GM12878 (cell line): ENCODE results near the gene CERCAM. TPM values are rescaled to one million over a fixed set of nuclear protein-coding genes. Genes with fewer than 3 reads are reported as not detected.
A peak's percentile ranks its signal among the peaks of the same experiment; 100 is the strongest.

Source experiments
- ATAC-seq: fragments of 200-7000 bp; cut with Tn5 transposase; 3 replicates; pipeline ENCODE4 v1.9.1; 2020; ENCODE audit warnings: mild to moderate bottlenecking, moderate library complexity
- BruUV-seq: library from RNA; stranded (reverse); fragments of 400-500 nt; replicated peaks from 2 replicates; lab custom pipeline; 2021; lab: Mats Ljungman, UMichigan
- CTCF ChIA-PET: fragments of 300-600 bp; sonication (Branson Sonifier 250); formaldehyde crosslinking; extraction: SDS; loops from one replicate; lab custom pipeline; 2021; ENCODE audit warnings: inconsistent platforms; lab: Yijun Ruan, JAX
- POLR2A ChIA-PET: fragments of 350-600 bp; formaldehyde crosslinking; extraction: SDS; loops from one replicate; lab custom pipeline; 2021; ENCODE audit warnings: inconsistent platforms; lab: Charles Lee
- RAD21 ChIA-PET: fragments of 300-600 bp; sonication (Branson Sonifier 250); formaldehyde crosslinking; loops from one replicate; lab custom pipeline; 2023; ENCODE audit warnings: antibody characterized with exemption; ENCODE audit not compliant: unreplicated experiment; lab: Charles Lee
- SMC1A ChIA-PET: fragments of 300-600 bp; sonication (Branson Sonifier 250); formaldehyde crosslinking; loops from one replicate; lab custom pipeline; 2023; ENCODE audit not compliant: unreplicated experiment, uncharacterized antibody; lab: Charles Lee
- DNase-seq: peaks from one replicate; pipeline ENCODE4 v3.0.0-alpha.2; 2011; ENCODE audit warnings: low read depth, low spot score
- FAIRE-seq: peaks from 3 replicates; lab custom pipeline; 2011; peaks lifted over from hg19 to GRCh38; lab: Jason Lieb, UNC
- H2AFZ ChIP-seq: 2 replicates; pipeline ENCODE4 v1.6.0; 2011; ENCODE audit warnings: low read depth, low read length, control low read depth; ENCODE audit not compliant: control insufficient read depth
- H3K27ac ChIP-seq: 2 replicates; pipeline ENCODE4 v1.5.1; 2011; ENCODE audit warnings: control low read depth; ENCODE audit not compliant: control insufficient read depth, insufficient read depth
- H3K27me3 ChIP-seq, 2 experiments: replicated peaks in 1 of 2; 2 replicates each; pipeline versions ENCODE4 v1.6.0 to v1.6.1; 2011; ENCODE audit warnings: low read length in 1 of 2; ENCODE audit not compliant: control insufficient read depth in 2 of 2, insufficient read depth in 2 of 2
- H3K36me3 ChIP-seq, 2 experiments: 2 replicates each; pipeline ENCODE4 v1.5.1; 2011; ENCODE audit warnings: low read length in 1 of 2; ENCODE audit not compliant: control insufficient read depth in 2 of 2, insufficient read depth in 2 of 2
- H3K4me1 ChIP-seq: 2 replicates; pipeline ENCODE4 v1.6.1; 2011; ENCODE audit warnings: mild to moderate bottlenecking, low read length, moderate library complexity, mixed read lengths; ENCODE audit not compliant: control insufficient read depth, insufficient read depth
- H3K4me2 ChIP-seq: 2 replicates; pipeline ENCODE4 v1.6.0; 2011; ENCODE audit warnings: control low read depth; ENCODE audit not compliant: control insufficient read depth, insufficient read depth
- H3K4me3 ChIP-seq: fragments of 200-600 bp; sonication (generic); 2 replicates; pipeline ENCODE4 v1.5.1; 2016
- H3K79me2 ChIP-seq: 2 replicates; pipeline ENCODE4 v1.6.0; 2011; ENCODE audit warnings: low read length; ENCODE audit not compliant: control insufficient read depth, insufficient read depth
- H3K9ac ChIP-seq: 2 replicates; pipeline ENCODE4 v1.8.0; 2011; ENCODE audit warnings: low read length, control low read depth, mixed read lengths; ENCODE audit not compliant: control insufficient read depth, insufficient read depth
- H3K9me3 ChIP-seq: replicated peaks from 3 replicates; pipeline ENCODE4 v1.5.1; 2011; ENCODE audit warnings: mild to moderate bottlenecking, low read length; ENCODE audit not compliant: control insufficient read depth, insufficient read depth
- H4K20me1 ChIP-seq: 2 replicates; pipeline ENCODE4 v1.6.0; 2011; ENCODE audit not compliant: control insufficient read depth, insufficient read depth
- ELK1 ChIP-seq: IDR thresholded peaks from 2 replicates; pipeline ENCODE4 v1.6.1; 2012; ENCODE audit warnings: low read depth, low read length, improper control_type of control experiment
- SREBF1 ChIP-seq: IDR thresholded peaks from 2 replicates; pipeline ENCODE4 v1.6.1; 2012; ENCODE audit warnings: mild to moderate bottlenecking, low read length
- TCF3 ChIP-seq: IDR thresholded peaks from 2 replicates; pipeline ENCODE4 v1.6.1; 2012; ENCODE audit warnings: low read depth, mild to moderate bottlenecking, low read length, borderline replicate concordance; ENCODE audit not compliant: insufficient read depth
- ZNF592 ChIP-seq: fragments of 450-650 bp; IDR thresholded peaks from 2 replicates; pipeline ENCODE4 v1.6.1; 2017; ENCODE audit warnings: mild to moderate bottlenecking, moderate library complexity
- WGBS: methylation state at CpG from one replicate; pipeline ENCODE4 v1.1.6; 2016; ENCODE audit warnings: low lambda C conversion rate; ENCODE audit not compliant: insufficient replicate concordance, insufficient coverage; ENCODE audit errors: missing lambda C conversion rate; 5-methylcytosine and 5-hydroxymethylcytosine counted together
- in situ Hi-C: fragments of 300-500 bp; cut with MboI; formaldehyde crosslinking; loops from 9 replicates; pipeline ENCODE4 v1.14.3; 2018; ENCODE audit warnings: mixed read lengths
- intact Hi-C: fragments of 100-400 bp; cut with micrococcal nuclease; formaldehyde crosslinking; loops from one replicate; pipeline ENCODE4 v1.14.2; 2022; ENCODE audit not compliant: unreplicated experiment
- polyA plus RNA-seq, 11 experiments: library from polyadenylated mRNA; depleted of rRNA in 4 of 11; unstranded in 6 of 11; stranded (reverse) in 5 of 11; fragments of >200 nt; fragmentation: Nextera tagmentation in 4 of 11; fragmentation: Illumina TruSeq in 1 of 11; extraction: Ambion mirVana in 4 of 11; extraction: Trizol in 1 of 11; gene quantifications; 1 replicate in 1 of 11; 2 replicates in 10 of 11; pipeline versions ENCODE4 v1.2.1 to v1.2.3, GENCODE V29; 2011 to 2016; ENCODE audit warnings: inconsistent platforms in 2 of 11, missing spikeins in 2 of 11, low read depth in 1 of 11
- total RNA-seq, 4 experiments: library from RNA; depleted of rRNA in 3 of 4; stranded (reverse); fragments of >200 nt in 3 of 4; fragmentation: Illumina TruSeq in 1 of 4; extraction: Trizol in 1 of 4; gene quantifications; 2 replicates each; pipeline versions ENCODE4 v1.2.1 to v1.2.3, GENCODE V29; 2013 to 2021

CERCAM gene
- total and polyA plus RNA-seq, 10 of the 15 experiments (the other 5 are each of a cell fraction or from before 2014, with no cell fraction given), result 0.05 to 6.7 (median 0.71) TPM

GRCh38 chr9:128404560-128404959, 16.1 kb upstream of the CERCAM start (continued):
- TF ChIP-seq ZNF592, result no peak

GRCh38 chr9:128405077-128405779, 15.4 kb upstream of the CERCAM start:
- CTCF ChIA-PET, result no interaction called here
- H3K27ac ChIP-seq, result no peak overlapping the region
- intact Hi-C loops (no loop called here), in situ Hi-C loops (no loop called here)
- 22% methylated on average over 20 of the region's 20 CpGs for WGBS
- H4K20me1 ChIP-seq, result no peaks in the 10 kb centered on the region
- POLR2A ChIA-PET, result no interaction called here
- SMC1A ChIA-PET, result no interaction called here
- no peaks in the 10 kb centered on the region for H3K79me2 ChIP-seq
- RAD21 ChIA-PET, result no interaction called here
- no peak overlapping the region for H2AFZ ChIP-seq
- H3K9me3 ChIP-seq, result no peaks in the 10 kb centered on the region
- no peaks in the 10 kb centered on the region for H3K36me3 ChIP-seq
- H3K27me3 ChIP-seq, result peaks cover 1 to 2% of the 10 kb centered on the region in 2 experiments; a peak in 3 of 4 replicates
- H3K4me3 ChIP-seq, result no peak overlapping the region
- ATAC-seq, result peak; percentile 31; the same call in 2 of the 3 replicates
- TF ChIP-seq TCF3 (no peak), ELK1 (no peak), SREBF1 (no peak)
- H3K4me1 ChIP-seq, result no peaks in the 10 kb centered on the region
- DNase-seq, result no peak
- BruUV-seq, result no TSS peak
- no peak overlapping the region for H3K9ac ChIP-seq
- H3K4me2 ChIP-seq, result no peak overlapping the region
- FAIRE-seq, result no peak
